ENCODE measurements around the gene PROM1. TPM values are rescaled to one million over a fixed set of nuclear protein-coding genes. Genes with fewer than 3 reads are reported as not detected.

Gene PROM1
- total and polyA plus RNA-seq, 2 of the 8 experiments (the other 6 are each of a cell fraction or from before 2014, with no cell fraction given), result 36.0 to 59.7 TPM

GRCh38 chr4:16075975-16076757 lies 7.7 kb downstream of the PROM1 start:
- Histone ChIP-seq H3K79me2 (ENCODE audit: control insufficient read depth in 1 of 2, insufficient read depth in 2 of 2, low read length in 2 of 2) (peaks cover under 1 to 84% of the 10 kb centered on the region in 2 experiments), H3K4me3 (ENCODE audit: extremely low read depth in 1 of 4, insufficient read depth in 2 of 4, low read depth in 3 of 4, low read length in 4 of 4) (no peak overlapping the region), H4K91ac (replicated peaks; ENCODE audit: insufficient read length, low read length) (no peak overlapping the region), H3K4me1 (replicated peaks in 1 of 4; ENCODE audit: control insufficient read depth in 3 of 4, insufficient read depth in 4 of 4, low read length in 3 of 4) (peaks cover 2 to 16% (median 4%) of the 10 kb centered on the region in 4 experiments; a peak in 6 of 7 replicates), H2AFZ (ENCODE audit: low read length) (no peak overlapping the region), H2BK20ac (ENCODE audit: low read length) (0 out of 2 replicates have a peak overlapping the region, but pooled peaks have one; percentile 13), H3K36me3 (ENCODE audit: control insufficient read depth in 2 of 4, insufficient read depth in 4 of 4, low read length in 3 of 4) (peaks cover 0 to 33% (median 13%) of the 10 kb centered on the region in 4 experiments; a peak in 7 of 8 replicates), H3K18ac (ENCODE audit: extremely low read depth, low read length) (no peak overlapping the region), H4K5ac (ENCODE audit: insufficient read length, low read depth, low read length) (no peak overlapping the region), H3K27ac (ENCODE audit: low read depth, low read length) (no peak overlapping the region), H3K9ac (replicated peaks in 1 of 4; ENCODE audit: extremely low read depth in 1 of 4, low read depth in 3 of 4, low read length in 3 of 4) (no peak overlapping the region), H3K23ac (ENCODE audit: insufficient read length) (no peak overlapping the region), H3K9me3 (ENCODE audit: insufficient read depth in 2 of 2, low read depth in 1 of 2, low read length in 1 of 2) (no peaks in the 10 kb centered on the region), H3K4ac (replicated peaks; ENCODE audit: insufficient read length, low read depth, low read length) (no peak overlapping the region), H2BK120ac (replicated peaks; ENCODE audit: low read depth, low read length) (no peak overlapping the region), H2BK15ac (ENCODE audit: low read length) (no peak overlapping the region), H4K20me1 (replicated peaks in 1 of 2; ENCODE audit: control insufficient read depth in 1 of 2, insufficient read depth in 2 of 2, low read length in 2 of 2) (peaks cover 2 to 12% of the 10 kb centered on the region in 2 experiments), H2BK5ac (ENCODE audit: low read depth, low read length) (no peak overlapping the region), H3K14ac (ENCODE audit: insufficient read length) (no peak overlapping the region), H3K79me1 (ENCODE audit: low read depth, low read length) (peaks cover 13% of the 10 kb centered on the region), H3K4me2 (ENCODE audit: insufficient read depth in 1 of 2, low read depth in 2 of 2, low read length in 2 of 2) (no peak overlapping the region), H3K27me3 (replicated peaks in 1 of 4; ENCODE audit: control insufficient read depth in 3 of 4, extremely low read depth in 1 of 4, insufficient read depth in 3 of 4, low read length in 3 of 4) (0 out of 7 replicates have a peak, but pooled peaks cover 0 to 2% (median 0%) of the 10 kb centered on the region in 4 experiments), H3K56ac (replicated peaks; ENCODE audit: insufficient read length, low read depth, low read length) (no peak overlapping the region), H4K8ac (ENCODE audit: extremely low read depth, insufficient read depth, low read length) (no peak overlapping the region; the same call in 1 of the 2 replicates), H2BK12ac (ENCODE audit: low read depth, low read length) (no peak overlapping the region; the same call in 1 of the 2 replicates), H2AK5ac (ENCODE audit: low read depth, low read length) (no peak overlapping the region), H3K23me2 (ENCODE audit: low read depth, low read length) (no peaks in the 10 kb centered on the region)
- POLR2A ChIA-PET (ENCODE audit: partially characterized antibody), result interaction anchor here (1.0 to 1.8 kb wide), 2 partner anchors 9 to 43 kb away, joined by 5 read pairs; no protein-coding TSS in a partner anchor
- FAIRE-seq (no peak), DNase-seq (ENCODE audit: low read depth in 1 of 2, low spot score in 2 of 2) (no peak)
- CTCF ChIA-PET (ENCODE audit: partially characterized antibody), result no interaction called here
- WGBS, 2 experiments (ENCODE audit: extremely low coverage in 1 of 2, insufficient coverage in 1 of 2, insufficient read length in 1 of 2, insufficient replicate concordance in 2 of 2, low coverage in 1 of 2, low lambda C conversion rate in 2 of 2, missing lambda C conversion rate in 1 of 2), result 80% methylated on average over 8 of the region's 8 CpGs; no CpG with 5 or more reads in 1 of the 2 experiments
- TF ChIP-seq CBX8 (IDR thresholded peaks at IDR 0.05; ENCODE audit: borderline replicate concordance, low read depth, low read length), result no peak
- no peak for TF ChIP-seq CTCF (IDR thresholded peaks at IDR 0.05; ENCODE audit: control extremely low read depth in 1 of 3, insufficient read depth in 1 of 3, low read depth in 1 of 3, low read length in 3 of 3)
- TF ChIP-seq TCF12 (IDR thresholded peaks at IDR 0.05; ENCODE audit: low read depth, low read length), result no peak
- TF ChIP-seq EZH2 (IDR thresholded peaks at IDR 0.05; ENCODE audit: low read depth, low read length, severe bottlenecking), result no peak
- no peak for TF ChIP-seq MAFK (IDR thresholded peaks at IDR 0.05; ENCODE audit: low read depth, low read length)
- no peak for TF ChIP-seq POLR2A (IDR thresholded peaks at IDR 0.05; ENCODE audit: control extremely low read depth in 1 of 2, low read depth in 2 of 2, low read length in 2 of 2)
- no peak for TF ChIP-seq CREB1 (IDR thresholded peaks at IDR 0.05)
- TF ChIP-seq PHF8 (conservative IDR thresholded peaks at IDR 0.05; ENCODE audit: low read depth, low read length), result no peak
- no peak for TF ChIP-seq TAF1 (IDR thresholded peaks at IDR 0.05; ENCODE audit: low read depth, low read length)
- no peak for TF ChIP-seq POU5F1 (IDR thresholded peaks at IDR 0.05; ENCODE audit: low read depth, low read length)

Data from H1 (cell line).